AG04449 (cell line): ENCODE data around the gene EPHA1.

Source experiments
- CTCF ChIA-PET: fragments of 350-600 bp; formaldehyde crosslinking; extraction: SDS; loops from one replicate; lab custom pipeline; 2021; ENCODE audit warnings: antibody characterized with exemption; lab: Yijun Ruan, JAX
- POLR2A ChIA-PET: fragments of 400-600, 350-600 bp; formaldehyde crosslinking; extraction: SDS; loops from one replicate; lab custom pipeline; 2020; ENCODE audit warnings: antibody characterized with exemption, inconsistent platforms; lab: Yijun Ruan, JAX
- DNase-seq: peaks from one replicate; pipeline ENCODE4 v3.0.0-alpha.2; 2010; ENCODE audit warnings: low read depth, low spot score
- H3K4me3 ChIP-seq: 2 replicates; pipeline ENCODE4 v1.5.1; 2011; ENCODE audit warnings: low read depth, mild to moderate bottlenecking, control low read depth, low read length
- TF ChIP-seq, protein P1 (sequence below): IDR thresholded peaks from one replicate; pipeline ENCODE4 v1.5.1; 2011; ENCODE audit warnings: mild to moderate bottlenecking, moderate library complexity, low read length, control low read depth, inconsistent platforms; ENCODE audit not compliant: insufficient read depth; ENCODE audit errors: missing control alignments

The EPHA1 gene

DNA sequence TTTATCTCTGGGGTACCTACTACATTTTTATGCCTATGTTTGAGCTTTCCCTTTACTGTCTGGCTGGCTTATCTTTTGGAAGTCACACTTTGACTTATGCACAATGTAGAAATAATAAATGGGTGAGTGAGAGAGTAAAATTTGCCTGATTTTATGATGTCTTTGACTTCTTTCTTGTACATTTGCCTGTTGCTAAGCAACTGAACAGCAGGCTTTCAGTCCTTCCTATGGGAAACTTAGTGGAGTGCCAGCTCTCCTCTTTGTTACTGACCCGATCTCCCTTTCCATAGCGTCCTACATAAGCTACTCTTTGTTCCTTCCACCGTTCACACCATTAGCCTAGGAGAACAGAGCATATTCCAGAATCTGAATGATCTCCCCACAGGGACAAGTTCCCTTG is 38.8 kb upstream of the EPHA1 start:
- no peak for DNase-seq
- ChIA-PET POLR2A (no interaction called here), CTCF (interaction anchor here (1.7 kb wide), 1 partner anchor 30 kb away, joined by 6 read pairs; no protein-coding TSS in a partner anchor)
- no peak overlapping the region for H3K4me3 ChIP-seq
- TF ChIP-seq, protein P1, sequence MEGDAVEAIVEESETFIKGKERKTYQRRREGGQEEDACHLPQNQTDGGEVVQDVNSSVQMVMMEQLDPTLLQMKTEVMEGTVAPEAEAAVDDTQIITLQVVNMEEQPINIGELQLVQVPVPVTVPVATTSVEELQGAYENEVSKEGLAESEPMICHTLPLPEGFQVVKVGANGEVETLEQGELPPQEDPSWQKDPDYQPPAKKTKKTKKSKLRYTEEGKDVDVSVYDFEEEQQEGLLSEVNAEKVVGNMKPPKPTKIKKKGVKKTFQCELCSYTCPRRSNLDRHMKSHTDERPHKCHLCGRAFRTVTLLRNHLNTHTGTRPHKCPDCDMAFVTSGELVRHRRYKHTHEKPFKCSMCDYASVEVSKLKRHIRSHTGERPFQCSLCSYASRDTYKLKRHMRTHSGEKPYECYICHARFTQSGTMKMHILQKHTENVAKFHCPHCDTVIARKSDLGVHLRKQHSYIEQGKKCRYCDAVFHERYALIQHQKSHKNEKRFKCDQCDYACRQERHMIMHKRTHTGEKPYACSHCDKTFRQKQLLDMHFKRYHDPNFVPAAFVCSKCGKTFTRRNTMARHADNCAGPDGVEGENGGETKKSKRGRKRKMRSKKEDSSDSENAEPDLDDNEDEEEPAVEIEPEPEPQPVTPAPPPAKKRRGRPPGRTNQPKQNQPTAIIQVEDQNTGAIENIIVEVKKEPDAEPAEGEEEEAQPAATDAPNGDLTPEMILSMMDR: no peak

DNA sequence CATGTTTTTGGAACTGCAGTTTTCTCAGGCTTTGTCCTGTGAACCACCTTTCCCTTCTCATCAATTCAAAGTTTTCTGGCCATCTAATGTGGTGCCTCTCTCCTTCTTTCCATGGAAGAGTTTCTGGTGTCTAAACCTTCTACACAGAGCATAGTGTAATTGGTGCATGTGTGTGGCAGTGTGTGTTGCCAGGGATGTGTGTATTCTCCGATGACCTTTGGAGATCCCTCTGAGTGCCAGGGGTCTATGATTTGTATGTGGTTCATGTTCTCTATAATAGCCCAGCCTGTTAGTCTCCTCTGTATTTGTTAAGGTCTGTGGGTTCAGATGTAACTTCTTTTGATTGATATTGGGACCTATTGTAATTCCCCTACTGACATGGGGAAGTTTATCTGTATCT is 36.1 kb upstream of the EPHA1 start:
- CTCF ChIA-PET: no interaction called here
- POLR2A ChIA-PET: no interaction called here
- no peak overlapping the region for H3K4me3 ChIP-seq
- TF ChIP-seq, protein P1: no peak
- DNase-seq: no peak

DNA sequence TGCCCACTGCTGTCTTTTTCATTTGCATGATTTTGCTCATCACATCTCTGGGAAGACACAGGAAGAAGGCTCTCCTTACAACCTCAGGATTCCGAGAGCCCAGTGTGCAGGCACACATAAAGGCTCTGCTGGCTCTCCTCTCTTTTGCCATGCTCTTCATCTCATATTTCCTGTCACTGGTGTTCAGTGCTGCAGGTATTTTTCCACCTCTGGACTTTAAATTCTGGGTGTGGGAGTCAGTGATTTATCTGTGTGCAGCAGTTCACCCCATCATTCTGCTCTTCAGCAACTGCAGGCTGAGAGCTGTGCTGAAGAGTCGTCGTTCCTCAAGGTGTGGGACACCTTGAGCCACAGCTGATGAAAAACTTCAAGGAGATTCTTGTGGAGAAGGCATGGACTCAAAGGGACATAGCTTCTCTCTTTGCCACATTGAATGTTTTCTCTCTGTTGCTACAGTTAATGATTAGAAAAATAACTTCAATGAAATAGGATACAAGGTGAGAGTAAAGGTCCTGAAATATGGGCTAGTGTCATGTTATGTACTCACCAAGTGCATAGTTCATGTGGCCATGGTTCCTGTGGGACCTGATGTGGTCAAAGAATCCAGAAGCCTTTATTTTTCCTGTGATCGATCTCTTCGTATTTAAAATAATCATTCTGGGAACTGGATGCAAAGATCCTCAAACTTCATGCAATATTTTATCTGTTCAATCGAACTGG is 35.6 kb upstream of the EPHA1 start:
- CTCF ChIA-PET: no interaction called here

DNA sequence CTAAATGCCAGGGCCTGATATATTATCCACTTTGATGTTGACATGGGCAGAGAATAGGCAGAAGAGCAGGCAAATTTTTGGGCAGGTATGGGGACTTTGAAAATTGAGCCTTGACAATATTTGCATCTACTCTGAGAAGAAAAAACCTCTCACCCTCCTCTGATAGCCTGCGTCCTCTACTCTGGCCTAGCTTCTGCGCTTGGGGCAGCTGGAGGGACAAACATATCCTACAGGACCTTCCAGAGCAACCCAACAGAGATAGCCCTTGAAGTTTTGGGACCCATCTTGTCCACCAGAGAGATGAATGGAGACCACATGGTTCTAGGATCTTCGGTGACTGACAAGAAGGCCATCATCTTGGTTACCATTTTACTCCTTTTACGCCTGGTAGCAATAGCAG is 34.5 kb upstream of the EPHA1 start, which contains the start of gene TAS2R60:
Gene TAS2R60 (plus strand): TSS at position 301 of the 400 bp plus-strand sequence. CDS start 0 bp downstream, at position 301.
- CTCF ChIA-PET: no interaction called here
- TF ChIP-seq, protein P1: no peak
- POLR2A ChIA-PET: no interaction called here
- H3K4me3 ChIP-seq: no peak within 1 kb of the TSS
- DNase-seq: no peak

More for the DNA sequence above, 35.6 kb upstream of the EPHA1 start:
- no peak for DNase-seq
- TF ChIP-seq, protein P1: no peak
- H3K4me3 ChIP-seq: no peak overlapping the region
- POLR2A ChIA-PET: no interaction called here

DNA sequence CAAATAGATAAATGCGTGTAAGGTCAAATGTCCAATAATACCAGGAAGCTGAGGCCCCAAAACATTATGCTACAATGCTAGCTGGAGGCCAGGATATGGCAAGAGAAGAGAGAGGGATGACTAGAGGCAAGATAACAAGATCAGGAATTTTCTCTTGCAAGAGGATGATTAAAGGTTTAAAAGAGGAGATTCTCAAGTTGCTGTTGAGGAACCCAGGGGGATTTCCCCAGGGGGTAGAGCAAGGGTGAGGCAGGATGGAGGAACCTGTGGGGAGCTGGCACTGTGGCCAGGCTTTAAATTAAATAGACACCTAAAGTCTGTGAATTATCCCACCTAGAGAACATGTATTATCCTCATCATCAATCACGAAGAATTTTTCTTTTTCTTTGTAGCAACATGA is 31.2 kb upstream of the EPHA1 start:
- TF ChIP-seq, protein P1: no peak
- ChIA-PET CTCF (interaction anchor here (0.7 to 3.3 kb wide), 3 partner anchors 10 to 23 kb away, joined by 3 to 16 read pairs (median 4); no protein-coding TSS in a partner anchor), POLR2A (no interaction called here)

DNA sequence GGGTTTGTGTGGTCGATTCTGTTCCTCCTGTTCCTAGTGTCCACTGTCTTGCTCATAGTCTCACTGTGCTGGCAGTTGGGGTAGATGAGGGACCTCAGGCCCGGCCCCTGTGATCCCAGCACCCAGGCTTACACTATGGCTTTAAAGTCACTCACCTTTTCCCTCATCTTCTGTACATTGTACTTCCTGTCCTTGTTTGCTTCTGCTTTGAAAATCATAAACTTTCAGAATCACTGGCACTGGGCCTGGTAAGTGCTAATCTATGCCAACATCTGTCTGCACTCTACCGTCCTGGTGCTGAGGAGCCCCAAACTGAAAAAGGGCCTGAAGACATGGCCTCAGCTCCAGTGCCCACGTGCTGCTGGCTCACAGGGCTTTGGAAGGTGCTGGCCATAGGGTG is 28.9 kb upstream of the EPHA1 start:
- ChIA-PET POLR2A (no interaction called here), CTCF (interaction anchor here (1.6 kb wide), 1 partner anchor 14 kb away, joined by 5 read pairs; no protein-coding TSS in a partner anchor)
- H3K4me3 ChIP-seq: no peak overlapping the region
- TF ChIP-seq, protein P1: no peak
- DNase-seq: no peak

More for the DNA sequence above, 31.2 kb upstream of the EPHA1 start:
- H3K4me3 ChIP-seq: no peak overlapping the region
- DNase-seq: no peak
